HepG2 (cell line): Measurements from ENCODE around the gene PLOD2. TPM values are rescaled to one million over a fixed set of nuclear protein-coding genes. Genes with fewer than 3 reads are reported as not detected.
A peak's percentile ranks its signal among the peaks of the same experiment; 100 is the strongest.

ENCODE experiments used
- ATAC-seq: fragments of 200-7000 bp; cut with Tn5 transposase; 3 replicates; pipeline ENCODE4 v1.9.1; 2020; ENCODE audit warnings: mild to moderate bottlenecking, moderate library complexity
- BruUV-seq: library from RNA; stranded (reverse); fragments of 400-500 nt; replicated peaks from 2 replicates; lab custom pipeline; 2021; lab: Mats Ljungman, UMichigan
- CTCF ChIA-PET: fragments of 300-600 bp; formaldehyde crosslinking; extraction: SDS; loops from one replicate; lab custom pipeline; 2021; ENCODE audit warnings: low total read pairs, inconsistent platforms, low intra/inter-chr PET ratio; lab: Yijun Ruan, JAX
- POLR2A ChIA-PET: fragments of 350-600 bp; sonication (Branson Sonifier 250); formaldehyde crosslinking; loops from one replicate; lab custom pipeline; 2020; ENCODE audit warnings: antibody characterized with exemption, inconsistent platforms; lab: Yijun Ruan, JAX
- DNase-seq: peaks from one replicate; pipeline ENCODE4 v3.0.0-alpha.2; 2015; ENCODE audit warnings: low spot score
- FAIRE-seq: peaks from 3 replicates; lab custom pipeline; 2011; peaks lifted over from hg19 to GRCh38; lab: Jason Lieb, UNC
- H2AFZ ChIP-seq: one replicate; pipeline ENCODE4 v1.6.1; 2011; ENCODE audit warnings: low read length, inconsistent platforms
- H3K27ac ChIP-seq: fragments of 300-600 bp; 3 replicates; pipeline ENCODE4 v1.8.0; 2011; ENCODE audit warnings: mixed run types, mild to moderate bottlenecking, mixed read lengths, low read length, inconsistent platforms; ENCODE audit not compliant: insufficient read depth; ENCODE audit errors: extremely low read length
- H3K27me3 ChIP-seq, 2 experiments: fragments of 200-600 bp in 1 of 2; 2 replicates in 1 of 2; 3 replicates in 1 of 2; pipeline versions ENCODE4 v1.6.0 to v1.8.0; 2011; ENCODE audit warnings: low read length in 2 of 2, mild to moderate bottlenecking in 2 of 2, moderate library complexity in 2 of 2, inconsistent platforms in 1 of 2; ENCODE audit not compliant: insufficient read depth in 2 of 2, control insufficient read depth in 1 of 2
- H3K36me3 ChIP-seq, 2 experiments: fragments of 200-600 bp in 1 of 2; replicated peaks in 1 of 2; 2 replicates in 1 of 2; 3 replicates in 1 of 2; pipeline versions ENCODE4 v1.5.1 to v1.8.0; 2011; ENCODE audit warnings: low read length in 2 of 2, inconsistent platforms in 1 of 2; ENCODE audit not compliant: insufficient read depth in 2 of 2, control insufficient read depth in 1 of 2
- H3K4me1 ChIP-seq: 2 replicates; pipeline ENCODE4 v1.5.1; 2012; ENCODE audit warnings: low read length, inconsistent platforms; ENCODE audit not compliant: insufficient read depth
- H3K4me2 ChIP-seq: 2 replicates; pipeline ENCODE4 v1.6.0; 2011; ENCODE audit warnings: low read depth, low read length, inconsistent platforms
- H3K4me3 ChIP-seq, 3 experiments: fragments of 200-600 bp in 1 of 3; sonication (generic), shearing (Covaris generic) in 1 of 3; replicated peaks in 1 of 3; 2 replicates each; pipeline ENCODE4 v1.5.1; 2011 to 2016; ENCODE audit warnings: low read length in 3 of 3, inconsistent platforms in 2 of 3, low read depth in 2 of 3, mild to moderate bottlenecking in 2 of 3, control low read depth in 1 of 3, mixed read lengths in 1 of 3; ENCODE audit not compliant: insufficient read depth in 1 of 3
- H3K79me2 ChIP-seq: one replicate; pipeline ENCODE4 v1.6.1; 2011; ENCODE audit warnings: low read length, inconsistent platforms; ENCODE audit not compliant: insufficient read depth
- H3K9ac ChIP-seq: 2 replicates; pipeline ENCODE4 v1.6.0; 2011; ENCODE audit warnings: mild to moderate bottlenecking, low read depth, low read length, inconsistent platforms; ENCODE audit not compliant: insufficient read depth
- H3K9me3 ChIP-seq: 2 replicates; pipeline ENCODE4 v1.5.1; 2012; ENCODE audit warnings: mild to moderate bottlenecking, low read length
- H4K20me1 ChIP-seq: 2 replicates; pipeline ENCODE4 v1.6.0; 2011; ENCODE audit warnings: inconsistent platforms, mild to moderate bottlenecking, low read length, moderate library complexity; ENCODE audit not compliant: insufficient read depth
- ARID3A ChIP-seq: IDR thresholded peaks from 2 replicates; pipeline ENCODE4 v1.6.1; 2012; ENCODE audit warnings: low read depth, low read length, improper control_type of control experiment
- IRX3 ChIP-seq: sonication (generic); formaldehyde crosslinking; IDR thresholded peaks from 2 replicates; pipeline ENCODE4 v1.8.1; 2023; ENCODE audit warnings: mild to moderate bottlenecking, low read depth, missing genetic modification reagents, borderline replicate concordance
- MXI1 ChIP-seq: IDR thresholded peaks from 3 replicates; pipeline ENCODE4 v1.6.1; 2012; ENCODE audit warnings: low read depth, low read length, inconsistent platforms, borderline replicate concordance
- PRPF4 ChIP-seq: fragments of 200-400 bp; formaldehyde crosslinking; IDR thresholded peaks from 2 replicates; pipeline ENCODE4 v1.6.1; 2016; ENCODE audit warnings: low read length, low read depth; ENCODE audit not compliant: poor library complexity, severe bottlenecking
- SP4 ChIP-seq: sonication (generic); formaldehyde crosslinking; IDR thresholded peaks from 2 replicates; pipeline ENCODE4 v1.8.1; 2023; ENCODE audit warnings: mild to moderate bottlenecking, missing genetic modification reagents
- TP53 ChIP-seq: sonication (generic); formaldehyde crosslinking; conservative IDR thresholded peaks from 2 replicates; pipeline ENCODE4 v1.4.0; 2020; ENCODE audit warnings: missing genetic modification reagents
- ZNF792 ChIP-seq: IDR thresholded peaks from 2 replicates; pipeline ENCODE4 v1.6.1; 2016
- ZNF879 ChIP-seq: sonication (generic); formaldehyde crosslinking; IDR thresholded peaks from 2 replicates; pipeline ENCODE4 v1.8.1; 2023; ENCODE audit warnings: missing genetic modification reagents
- ZSCAN21 ChIP-seq: sonication (generic); formaldehyde crosslinking; IDR thresholded peaks from 2 replicates; pipeline ENCODE4 v1.8.0; 2022; ENCODE audit warnings: mild to moderate bottlenecking, missing genetic modification reagents, moderate library complexity, borderline replicate concordance
- ZSCAN30 ChIP-seq: sonication (generic); formaldehyde crosslinking; IDR thresholded peaks from 2 replicates; pipeline ENCODE4 v1.5.0; 2020; ENCODE audit warnings: mild to moderate bottlenecking, missing genetic modification reagents
- WGBS: methylation state at CpG from one replicate; pipeline ENCODE4 v1.1.6; 2017; ENCODE audit warnings: low lambda C conversion rate; 5-methylcytosine and 5-hydroxymethylcytosine counted together
- in situ Hi-C: cut with HindIII; loops from 2 replicates; pipeline ENCODE4 v1.10.0; 2017; ENCODE audit warnings: low pct_unique_long_range_greater_than_20kb; ENCODE audit not compliant: extremely low pct_ligation_motif_present
- intact Hi-C: fragments of 100-400 bp; cut with micrococcal nuclease; formaldehyde crosslinking; loops from one replicate; pipeline ENCODE4 v1.10.0; 2022; ENCODE audit not compliant: unreplicated experiment
- polyA plus RNA-seq, 8 experiments: library from polyadenylated mRNA; depleted of rRNA in 3 of 8; stranded (reverse) in 7 of 8; unstranded in 1 of 8; fragments of >200 nt; fragmentation: Illumina TruSeq in 4 of 8; extraction: Trizol in 4 of 8; gene quantifications; 2 replicates each; pipeline versions ENCODE4 v1.2.1 to v1.2.3, GENCODE V29; 2011 to 2016; ENCODE audit warnings: low read depth in 4 of 8, missing spikeins in 1 of 8, mixed read lengths in 1 of 8; ENCODE audit not compliant: insufficient read depth in 1 of 8
- total RNA-seq, 5 experiments: library from RNA; depleted of rRNA; stranded (reverse); fragments of >200 nt; fragmentation: Illumina TruSeq; extraction: Trizol; gene quantifications; 2 replicates each; pipeline ENCODE4 v1.2.3, GENCODE V29; 2016; ENCODE audit warnings: low read depth in 1 of 5
- TF ChIP-seq, protein P1 (sequence below): fragments of 450-650 bp; IDR thresholded peaks from 2 replicates; pipeline ENCODE4 v1.6.1; 2017

Gene PLOD2
- total and polyA plus RNA-seq, 2 of the 13 experiments (the other 11 are each of a cell fraction or from before 2014, with no cell fraction given): 107 to 161 TPM

GRCh38 chr3:146164071-146164470, 3.1 kb upstream of the PLOD2 start:
- in situ Hi-C loops: loop anchor here (10.0 kb wide), 1 partner anchor 99 kb away; no protein-coding TSS in a partner anchor
- H3K4me3 ChIP-seq: no peak overlapping the region
- POLR2A ChIA-PET: no interaction called here
- FAIRE-seq: no peak
- no peak overlapping the region for H3K4me2 ChIP-seq
- H3K36me3 ChIP-seq: no peaks in the 10 kb centered on the region; a peak in 1 of 5 replicates
- TF ChIP-seq MXI1: no peak
- TF ChIP-seq IRX3 (CRISPR knock-in tag): no peak
- TF ChIP-seq ZNF879: no peak
- no peak for TF ChIP-seq ZSCAN21
- no peak for TF ChIP-seq TP53 (CRISPR knock-in tag)
- no peak for TF ChIP-seq PRPF4
- TF ChIP-seq, all 625 proteins: peak for 0
- CTCF ChIA-PET: no interaction called here
- H3K79me2 ChIP-seq: peaks cover 24% of the 10 kb centered on the region
- H3K27me3 ChIP-seq: no peaks in the 10 kb centered on the region; a peak in 1 of 5 replicates
- no peak for ATAC-seq
- no TSS peak for BruUV-seq
- H3K9ac ChIP-seq: no peak overlapping the region
- intact Hi-C loops: loop anchor here (5.0 kb wide), 1 partner anchor 37 kb away; no protein-coding TSS in a partner anchor
- no peak overlapping the region for H2AFZ ChIP-seq
- no peaks in the 10 kb centered on the region for H3K9me3 ChIP-seq
- H3K4me1 ChIP-seq: peaks cover 54% of the 10 kb centered on the region
- peaks cover 16% of the 10 kb centered on the region for H4K20me1 ChIP-seq
- no peak for DNase-seq
- H3K27ac ChIP-seq: no peak overlapping the region

DNA sequence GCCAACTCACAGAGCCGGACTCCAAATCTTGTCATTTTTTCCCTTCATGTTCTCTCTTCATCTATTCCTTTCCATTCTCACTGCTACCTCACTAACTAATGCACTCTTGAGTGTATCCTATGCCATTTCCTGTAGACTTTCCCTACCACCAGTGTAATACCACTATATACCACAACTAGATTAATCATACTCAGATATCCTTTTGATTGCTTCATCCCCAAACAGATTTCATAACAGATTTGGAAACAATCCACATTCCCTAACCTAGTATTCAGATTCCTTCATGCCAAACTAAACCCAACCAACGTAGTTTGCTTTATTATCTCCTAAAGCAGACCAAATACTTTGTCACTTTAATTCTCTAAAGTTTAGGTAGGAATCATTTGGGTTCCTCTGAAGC, 2.6 kb upstream of the PLOD2 start:
- H3K4me1 ChIP-seq: peaks cover 54% of the 10 kb centered on the region
- no peak overlapping the region for H3K27ac ChIP-seq
- no peak overlapping the region for H3K4me2 ChIP-seq
- POLR2A ChIA-PET: no interaction called here
- no peaks in the 10 kb centered on the region; a peak in 1 of 5 replicates for H3K36me3 ChIP-seq
- intact Hi-C loops: loop anchor here (5.0 kb wide), 1 partner anchor 36 kb away; no protein-coding TSS in a partner anchor
- H3K9ac ChIP-seq: no peak overlapping the region
- H2AFZ ChIP-seq: no peak overlapping the region
- no TSS peak for BruUV-seq
- no peak for DNase-seq
- H3K9me3 ChIP-seq: no peaks in the 10 kb centered on the region
- in situ Hi-C loops: loop anchor here (10.0 kb wide), 1 partner anchor 99 kb away; no protein-coding TSS in a partner anchor
- peaks cover 21% of the 10 kb centered on the region for H4K20me1 ChIP-seq
- H3K79me2 ChIP-seq: peaks cover 29% of the 10 kb centered on the region
- ATAC-seq: no peak
- WGBS: 98% methylated on average over 2 of the region's 2 CpGs
- FAIRE-seq: no peak
- CTCF ChIA-PET: no interaction called here
- H3K27me3 ChIP-seq: no peaks in the 10 kb centered on the region; a peak in 1 of 5 replicates
- H3K4me3 ChIP-seq: no peak overlapping the region
- TF ChIP-seq ARID3A (peak; percentile 53; the same call in 1 of the 2 replicates), ZNF792 (no peak), ZSCAN30 (CRISPR knock-in tag) (no peak), SP4 (CRISPR knock-in tag) (no peak)
- TF ChIP-seq, protein P1, sequence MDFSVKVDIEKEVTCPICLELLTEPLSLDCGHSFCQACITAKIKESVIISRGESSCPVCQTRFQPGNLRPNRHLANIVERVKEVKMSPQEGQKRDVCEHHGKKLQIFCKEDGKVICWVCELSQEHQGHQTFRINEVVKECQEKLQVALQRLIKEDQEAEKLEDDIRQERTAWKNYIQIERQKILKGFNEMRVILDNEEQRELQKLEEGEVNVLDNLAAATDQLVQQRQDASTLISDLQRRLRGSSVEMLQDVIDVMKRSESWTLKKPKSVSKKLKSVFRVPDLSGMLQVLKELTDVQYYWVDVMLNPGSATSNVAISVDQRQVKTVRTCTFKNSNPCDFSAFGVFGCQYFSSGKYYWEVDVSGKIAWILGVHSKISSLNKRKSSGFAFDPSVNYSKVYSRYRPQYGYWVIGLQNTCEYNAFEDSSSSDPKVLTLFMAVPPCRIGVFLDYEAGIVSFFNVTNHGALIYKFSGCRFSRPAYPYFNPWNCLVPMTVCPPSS: no peak
